Measurements from ENCODE around the gene SYT15.
"Not testable (repeated sequence)": the region's sequence is repeated elsewhere in the genome, so short reads cannot be mapped to it uniquely, and the experiment has no call there.

The SYT15 gene

GRCh38 chr10:46578474-46579178, at the start of gene SYT15:
Gene SYT15 (plus strand): TSS chr10:46579128. CDS start chr10:46579169, 41 bp downstream.
- in situ Hi-C loops (cut with HindIII; ENCODE audit: low sequenced_read_pairs) = not testable (repeated sequence)

GRCh38 chr10:46529742-46530141, 49.2 kb upstream of the SYT15 start:
- in situ Hi-C loops (cut with HindIII; ENCODE audit: low sequenced_read_pairs) = not testable (repeated sequence)

- in situ Hi-C loops (cut with HindIII; ENCODE audit: low sequenced_read_pairs) = no loop called here
These were observed 48.4 kb upstream of the SYT15 start for GRCh38 chr10:46530249-46531186.

- in situ Hi-C loops (cut with HindIII; ENCODE audit: low sequenced_read_pairs) = not testable (repeated sequence)
These were observed 46.7 kb upstream of the SYT15 start for GRCh38 chr10:46532256-46532655.

- in situ Hi-C loops (cut with HindIII; ENCODE audit: low sequenced_read_pairs) = no loop called here
These were observed 44.0 kb upstream of the SYT15 start for GRCh38 chr10:46534828-46535524.

- in situ Hi-C loops (cut with HindIII; ENCODE audit: low sequenced_read_pairs) = no loop called here
These were observed 42.8 kb upstream of the SYT15 start for GRCh38 chr10:46536171-46536570.

GRCh38 chr10:46536781-46537180, 42.1 kb upstream of the SYT15 start:
- in situ Hi-C loops (cut with HindIII; ENCODE audit: low sequenced_read_pairs) = no loop called here

- in situ Hi-C loops (cut with HindIII; ENCODE audit: low sequenced_read_pairs) = no loop called here
These were observed 41.6 kb upstream of the SYT15 start for GRCh38 chr10:46537309-46537708.

GRCh38 chr10:46538155-46538554, 40.8 kb upstream of the SYT15 start:
- in situ Hi-C loops (cut with HindIII; ENCODE audit: low sequenced_read_pairs) = no loop called here

GRCh38 chr10:46538717-46539426, 40.1 kb upstream of the SYT15 start:
- in situ Hi-C loops (cut with HindIII; ENCODE audit: low sequenced_read_pairs) = no loop called here

GRCh38 chr10:46539596-46540411, 39.1 kb upstream of the SYT15 start:
- in situ Hi-C loops (cut with HindIII; ENCODE audit: low sequenced_read_pairs) = no loop called here

GRCh38 chr10:46540412-46541016, 38.4 kb upstream of the SYT15 start:
- in situ Hi-C loops (cut with HindIII; ENCODE audit: low sequenced_read_pairs) = no loop called here

GRCh38 chr10:46541017-46541661, 37.8 kb upstream of the SYT15 start:
- in situ Hi-C loops (cut with HindIII; ENCODE audit: low sequenced_read_pairs) = no loop called here

- in situ Hi-C loops (cut with HindIII; ENCODE audit: low sequenced_read_pairs) = no loop called here
These were observed 37.0 kb upstream of the SYT15 start for GRCh38 chr10:46541735-46542566.

GRCh38 chr10:46542567-46543465, 36.1 kb upstream of the SYT15 start:
- in situ Hi-C loops (cut with HindIII; ENCODE audit: low sequenced_read_pairs) = no loop called here

- in situ Hi-C loops (cut with HindIII; ENCODE audit: low sequenced_read_pairs) = no loop called here
These were observed 35.2 kb upstream of the SYT15 start for GRCh38 chr10:46543466-46544377.

All from endothelial cell of hepatic sinusoid (primary cell).